WTC11 (cell line): ENCODE measurements around the gene MYOD1. TPM values are rescaled to one million over a fixed set of nuclear protein-coding genes. Genes with fewer than 3 reads are reported as not detected.

Experiments
- ATAC-seq: fragments of 200-7000 bp; cut with Tn5 transposase; 2 replicates; pipeline ENCODE4 v1.10.0; 2021; ENCODE audit warnings: mild to moderate bottlenecking, moderate library complexity
- CTCF ChIA-PET: fragments of 300-600 bp; sonication (Branson Sonifier 250); formaldehyde crosslinking; loops from one replicate; lab custom pipeline; 2021; ENCODE audit warnings: antibody characterized with exemption; lab: Charles Lee
- POLR2A ChIA-PET: fragments of 350-600 bp; sonication (Branson Sonifier 250); formaldehyde crosslinking; loops from one replicate; lab custom pipeline; 2021; ENCODE audit warnings: antibody characterized with exemption; lab: Charles Lee
- DNase-seq: peaks from one replicate; pipeline ENCODE4 v3.0.0; 2021; ENCODE audit warnings: low spot score
- H3K27ac Mint-ChIP-seq: 2 replicates; pipeline ENCODE4 v1.8.0; 2021; ENCODE audit warnings: mixed read lengths
- H3K27me3 Mint-ChIP-seq: 2 replicates; pipeline ENCODE4 v1.8.0; 2021; ENCODE audit warnings: low read depth, mild to moderate bottlenecking, moderate library complexity, mixed read lengths
- H3K36me3 Mint-ChIP-seq: 2 replicates; pipeline ENCODE4 v1.8.0; 2021; ENCODE audit warnings: mixed read lengths
- H3K4me1 Mint-ChIP-seq: 2 replicates; pipeline ENCODE4 v1.8.0; 2022; ENCODE audit warnings: mixed read lengths
- H3K4me3 Mint-ChIP-seq: 2 replicates; pipeline ENCODE4 v1.8.0; 2021; ENCODE audit warnings: mild to moderate bottlenecking, moderate library complexity, mixed read lengths
- H3K9me3 Mint-ChIP-seq: 2 replicates; pipeline ENCODE4 v1.8.0; 2021; ENCODE audit warnings: mixed read lengths
- ATF1 ChIP-seq: sonication (generic); formaldehyde crosslinking; IDR thresholded peaks from 2 replicates; pipeline ENCODE4 v1.8.1; 2023; ENCODE audit warnings: mild to moderate bottlenecking, moderate library complexity, missing genetic modification reagents
- CREB1 ChIP-seq: sonication (generic); formaldehyde crosslinking; IDR thresholded peaks from 2 replicates; pipeline ENCODE4 v1.8.0; 2023; ENCODE audit warnings: mild to moderate bottlenecking, missing genetic modification reagents
- ESRRA ChIP-seq: sonication (generic); formaldehyde crosslinking; IDR thresholded peaks from 2 replicates; pipeline ENCODE4 v1.8.1; 2022; ENCODE audit warnings: mild to moderate bottlenecking, missing genetic modification reagents, borderline replicate concordance
- KAT7 ChIP-seq: sonication (generic); formaldehyde crosslinking; IDR thresholded peaks from 2 replicates; pipeline ENCODE4 v1.8.1; 2023; ENCODE audit warnings: missing genetic modification reagents, mild to moderate bottlenecking, borderline replicate concordance
- MYBL2 ChIP-seq: sonication (generic); formaldehyde crosslinking; IDR thresholded peaks from 2 replicates; pipeline ENCODE4 v1.8.1; 2023; ENCODE audit warnings: mild to moderate bottlenecking, moderate library complexity, missing genetic modification reagents
- NR2C2 ChIP-seq: sonication (generic); formaldehyde crosslinking; IDR thresholded peaks from 2 replicates; pipeline ENCODE4 v1.8.0; 2022; ENCODE audit warnings: mild to moderate bottlenecking, missing genetic modification reagents
- PRRX2 ChIP-seq: fragments of 250-450 bp; sonication (Bioruptor Pico); IDR thresholded peaks from 2 replicates; pipeline ENCODE4 v1.8.0; 2021; ENCODE audit warnings: mild to moderate bottlenecking
- RORB ChIP-seq: fragments of 250-450 bp; sonication (Bioruptor Pico); IDR thresholded peaks from 2 replicates; pipeline ENCODE4 v1.9.0; 2021; ENCODE audit warnings: mild to moderate bottlenecking
- SMAD3 ChIP-seq: sonication (generic); formaldehyde crosslinking; IDR thresholded peaks from 2 replicates; pipeline ENCODE4 v1.8.0; 2022; ENCODE audit warnings: missing genetic modification reagents, mild to moderate bottlenecking, borderline replicate concordance
- SMAD4 ChIP-seq: sonication (generic); formaldehyde crosslinking; IDR thresholded peaks from 2 replicates; pipeline ENCODE4 v1.8.0; 2022; ENCODE audit warnings: mild to moderate bottlenecking, missing genetic modification reagents
- ZBTB21 ChIP-seq: sonication (generic); formaldehyde crosslinking; IDR thresholded peaks from 2 replicates; pipeline ENCODE4 v1.8.1; 2023; ENCODE audit warnings: mild to moderate bottlenecking, missing genetic modification reagents, borderline replicate concordance
- ZNF219 ChIP-seq: sonication (generic); formaldehyde crosslinking; IDR thresholded peaks from 2 replicates; pipeline ENCODE4 v1.8.0; 2023; ENCODE audit warnings: missing genetic modification reagents, mild to moderate bottlenecking, borderline replicate concordance
- ZNF232 ChIP-seq: sonication (generic); formaldehyde crosslinking; IDR thresholded peaks from 2 replicates; pipeline ENCODE4 v1.8.0; 2022; ENCODE audit warnings: mild to moderate bottlenecking, missing genetic modification reagents
- total RNA-seq: library from RNA; stranded (reverse); gene quantifications from 3 replicates; pipeline ENCODE4 v1.2.3, GENCODE V29; 2021
- TF ChIP-seq, protein P1 (sequence below): fragments of 250-450 bp; sonication (Bioruptor Pico); IDR thresholded peaks from 2 replicates; pipeline ENCODE4 v1.8.0; 2021; ENCODE audit warnings: mild to moderate bottlenecking
- TF ChIP-seq, protein P2 (sequence below): sonication (generic); formaldehyde crosslinking; IDR thresholded peaks from 2 replicates; pipeline ENCODE4 v1.8.0; 2022; ENCODE audit warnings: mild to moderate bottlenecking, missing genetic modification reagents
- TF ChIP-seq, protein P3 (sequence below): sonication (generic); formaldehyde crosslinking; IDR thresholded peaks from 2 replicates; pipeline ENCODE4 v1.8.0; 2022; ENCODE audit warnings: missing genetic modification reagents
- TF ChIP-seq, protein P4 (sequence below): fragments of 250-450 bp; sonication (Bioruptor Pico); IDR thresholded peaks from 2 replicates; pipeline ENCODE4 v1.9.0; 2021; ENCODE audit warnings: mild to moderate bottlenecking
- TF ChIP-seq, protein P5 (sequence below): sonication (generic); formaldehyde crosslinking; IDR thresholded peaks from 2 replicates; pipeline ENCODE4 v1.8.0; 2023; ENCODE audit warnings: missing genetic modification reagents
- TF ChIP-seq, protein P6 (sequence below): fragments of 200-600 bp; IDR thresholded peaks from 2 replicates; pipeline ENCODE4 v1.8.0; 2022; ENCODE audit warnings: antibody characterized with exemption
- TF ChIP-seq, protein P7 (sequence below): sonication (generic); formaldehyde crosslinking; IDR thresholded peaks from 2 replicates; pipeline ENCODE4 v1.8.1; 2022; ENCODE audit warnings: low read depth, missing genetic modification reagents, borderline replicate concordance
- TF ChIP-seq, protein P8 (sequence below): sonication (generic); formaldehyde crosslinking; IDR thresholded peaks from 2 replicates; pipeline ENCODE4 v1.8.0; 2022; ENCODE audit warnings: mild to moderate bottlenecking, missing genetic modification reagents

MYOD1 gene
- total RNA-seq, 1 experiment from 2014 or later, result not detected

DNA sequence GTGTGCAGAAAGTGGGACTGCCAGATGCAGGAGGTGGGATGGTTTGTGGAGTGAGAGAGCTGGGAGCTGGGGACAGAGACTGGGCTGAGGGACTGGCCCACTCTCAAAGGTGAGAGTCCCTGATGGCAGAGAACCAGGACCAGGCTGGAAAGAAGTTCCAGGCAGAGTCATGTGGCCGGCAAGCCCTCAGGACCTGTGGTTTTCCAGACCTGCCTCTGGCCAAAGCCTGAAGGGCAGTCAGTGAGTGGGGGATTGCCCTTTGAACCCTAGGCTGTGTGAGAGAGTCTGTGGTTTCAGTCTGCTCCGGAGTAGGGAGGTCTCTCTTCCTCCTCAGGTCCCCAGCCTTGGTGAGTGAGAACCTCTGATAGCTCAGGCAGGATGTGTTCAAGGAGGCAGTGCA lies 32.2 kb downstream of the MYOD1 start:
- DNase-seq, result no peak
- POLR2A ChIA-PET, result no interaction called here
- H3K4me3 Mint-ChIP-seq, result no peak overlapping the region
- no peaks in the 10 kb centered on the region for H3K36me3 Mint-ChIP-seq
- H3K27me3 Mint-ChIP-seq, result no peaks in the 10 kb centered on the region; the same call in none of the 2 replicates
- TF ChIP-seq KAT7 (CRISPR knock-in tag), result no peak
- TF ChIP-seq, protein P1, sequence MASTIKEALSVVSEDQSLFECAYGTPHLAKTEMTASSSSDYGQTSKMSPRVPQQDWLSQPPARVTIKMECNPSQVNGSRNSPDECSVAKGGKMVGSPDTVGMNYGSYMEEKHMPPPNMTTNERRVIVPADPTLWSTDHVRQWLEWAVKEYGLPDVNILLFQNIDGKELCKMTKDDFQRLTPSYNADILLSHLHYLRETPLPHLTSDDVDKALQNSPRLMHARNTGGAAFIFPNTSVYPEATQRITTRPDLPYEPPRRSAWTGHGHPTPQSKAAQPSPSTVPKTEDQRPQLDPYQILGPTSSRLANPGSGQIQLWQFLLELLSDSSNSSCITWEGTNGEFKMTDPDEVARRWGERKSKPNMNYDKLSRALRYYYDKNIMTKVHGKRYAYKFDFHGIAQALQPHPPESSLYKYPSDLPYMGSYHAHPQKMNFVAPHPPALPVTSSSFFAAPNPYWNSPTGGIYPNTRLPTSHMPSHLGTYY, result no peak
- TF ChIP-seq, protein P2, sequence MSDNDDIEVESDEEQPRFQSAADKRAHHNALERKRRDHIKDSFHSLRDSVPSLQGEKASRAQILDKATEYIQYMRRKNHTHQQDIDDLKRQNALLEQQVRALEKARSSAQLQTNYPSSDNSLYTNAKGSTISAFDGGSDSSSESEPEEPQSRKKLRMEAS (CRISPR knock-in tag), result no peak
- TF ChIP-seq RORB (CRISPR knock-in tag), result no peak
- TF ChIP-seq, protein P3, sequence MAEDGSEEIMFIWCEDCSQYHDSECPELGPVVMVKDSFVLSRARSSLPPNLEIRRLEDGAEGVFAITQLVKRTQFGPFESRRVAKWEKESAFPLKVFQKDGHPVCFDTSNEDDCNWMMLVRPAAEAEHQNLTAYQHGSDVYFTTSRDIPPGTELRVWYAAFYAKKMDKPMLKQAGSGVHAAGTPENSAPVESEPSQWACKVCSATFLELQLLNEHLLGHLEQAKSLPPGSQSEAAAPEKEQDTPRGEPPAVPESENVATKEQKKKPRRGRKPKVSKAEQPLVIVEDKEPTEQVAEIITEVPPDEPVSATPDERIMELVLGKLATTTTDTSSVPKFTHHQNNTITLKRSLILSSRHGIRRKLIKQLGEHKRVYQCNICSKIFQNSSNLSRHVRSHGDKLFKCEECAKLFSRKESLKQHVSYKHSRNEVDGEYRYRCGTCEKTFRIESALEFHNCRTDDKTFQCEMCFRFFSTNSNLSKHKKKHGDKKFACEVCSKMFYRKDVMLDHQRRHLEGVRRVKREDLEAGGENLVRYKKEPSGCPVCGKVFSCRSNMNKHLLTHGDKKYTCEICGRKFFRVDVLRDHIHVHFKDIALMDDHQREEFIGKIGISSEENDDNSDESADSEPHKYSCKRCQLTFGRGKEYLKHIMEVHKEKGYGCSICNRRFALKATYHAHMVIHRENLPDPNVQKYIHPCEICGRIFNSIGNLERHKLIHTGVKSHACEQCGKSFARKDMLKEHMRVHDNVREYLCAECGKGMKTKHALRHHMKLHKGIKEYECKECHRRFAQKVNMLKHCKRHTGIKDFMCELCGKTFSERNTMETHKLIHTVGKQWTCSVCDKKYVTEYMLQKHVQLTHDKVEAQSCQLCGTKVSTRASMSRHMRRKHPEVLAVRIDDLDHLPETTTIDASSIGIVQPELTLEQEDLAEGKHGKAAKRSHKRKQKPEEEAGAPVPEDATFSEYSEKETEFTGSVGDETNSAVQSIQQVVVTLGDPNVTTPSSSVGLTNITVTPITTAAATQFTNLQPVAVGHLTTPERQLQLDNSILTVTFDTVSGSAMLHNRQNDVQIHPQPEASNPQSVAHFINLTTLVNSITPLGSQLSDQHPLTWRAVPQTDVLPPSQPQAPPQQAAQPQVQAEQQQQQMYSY (CRISPR knock-in tag), result no peak
- TF ChIP-seq, protein P4, sequence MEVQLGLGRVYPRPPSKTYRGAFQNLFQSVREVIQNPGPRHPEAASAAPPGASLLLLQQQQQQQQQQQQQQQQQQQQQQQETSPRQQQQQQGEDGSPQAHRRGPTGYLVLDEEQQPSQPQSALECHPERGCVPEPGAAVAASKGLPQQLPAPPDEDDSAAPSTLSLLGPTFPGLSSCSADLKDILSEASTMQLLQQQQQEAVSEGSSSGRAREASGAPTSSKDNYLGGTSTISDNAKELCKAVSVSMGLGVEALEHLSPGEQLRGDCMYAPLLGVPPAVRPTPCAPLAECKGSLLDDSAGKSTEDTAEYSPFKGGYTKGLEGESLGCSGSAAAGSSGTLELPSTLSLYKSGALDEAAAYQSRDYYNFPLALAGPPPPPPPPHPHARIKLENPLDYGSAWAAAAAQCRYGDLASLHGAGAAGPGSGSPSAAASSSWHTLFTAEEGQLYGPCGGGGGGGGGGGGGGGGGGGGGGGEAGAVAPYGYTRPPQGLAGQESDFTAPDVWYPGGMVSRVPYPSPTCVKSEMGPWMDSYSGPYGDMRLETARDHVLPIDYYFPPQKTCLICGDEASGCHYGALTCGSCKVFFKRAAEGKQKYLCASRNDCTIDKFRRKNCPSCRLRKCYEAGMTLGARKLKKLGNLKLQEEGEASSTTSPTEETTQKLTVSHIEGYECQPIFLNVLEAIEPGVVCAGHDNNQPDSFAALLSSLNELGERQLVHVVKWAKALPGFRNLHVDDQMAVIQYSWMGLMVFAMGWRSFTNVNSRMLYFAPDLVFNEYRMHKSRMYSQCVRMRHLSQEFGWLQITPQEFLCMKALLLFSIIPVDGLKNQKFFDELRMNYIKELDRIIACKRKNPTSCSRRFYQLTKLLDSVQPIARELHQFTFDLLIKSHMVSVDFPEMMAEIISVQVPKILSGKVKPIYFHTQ, result no peak
- TF ChIP-seq, protein P5, sequence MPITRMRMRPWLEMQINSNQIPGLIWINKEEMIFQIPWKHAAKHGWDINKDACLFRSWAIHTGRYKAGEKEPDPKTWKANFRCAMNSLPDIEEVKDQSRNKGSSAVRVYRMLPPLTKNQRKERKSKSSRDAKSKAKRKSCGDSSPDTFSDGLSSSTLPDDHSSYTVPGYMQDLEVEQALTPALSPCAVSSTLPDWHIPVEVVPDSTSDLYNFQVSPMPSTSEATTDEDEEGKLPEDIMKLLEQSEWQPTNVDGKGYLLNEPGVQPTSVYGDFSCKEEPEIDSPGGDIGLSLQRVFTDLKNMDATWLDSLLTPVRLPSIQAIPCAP (CRISPR knock-in tag), result no peak
- no peak for TF ChIP-seq ZNF232 (CRISPR knock-in tag)
- TF ChIP-seq ESRRA (CRISPR knock-in tag), result no peak
- TF ChIP-seq NR2C2, result no peak
- TF ChIP-seq ZBTB21 (CRISPR knock-in tag), result no peak
- H3K9me3 Mint-ChIP-seq, result no peaks in the 10 kb centered on the region
- H3K27ac Mint-ChIP-seq, result no peak overlapping the region
- no peaks in the 10 kb centered on the region for H3K4me1 Mint-ChIP-seq
- CTCF ChIA-PET, result interaction anchor here (0.7 to 3.0 kb wide), 10 partner anchors 13 to 228 kb away, joined by 3 to 28 read pairs (median 8); partner anchors contain the start of gene KCNC1
- ATAC-seq, result no peak

DNA sequence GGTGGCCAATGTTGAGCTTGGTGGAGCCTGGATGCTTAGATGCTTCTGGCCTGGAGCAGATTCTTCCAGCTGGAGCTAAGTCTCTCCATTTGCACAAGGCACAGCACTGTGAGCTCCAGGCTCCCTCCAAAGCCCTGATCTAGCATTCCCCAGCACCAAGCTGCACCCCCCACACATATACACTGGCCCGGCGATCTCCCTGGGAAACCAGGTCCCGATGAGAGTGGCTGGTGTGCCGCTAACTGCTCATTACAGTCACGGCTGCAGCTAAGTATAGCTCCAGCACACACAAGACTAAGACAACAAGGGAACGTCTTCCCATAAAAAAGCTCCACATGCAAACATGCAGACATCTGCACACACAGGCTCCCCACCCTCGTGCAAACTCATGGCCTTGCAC lies 32.8 kb downstream of the MYOD1 start:
- CTCF ChIA-PET, result interaction anchor here (0.7 to 3.0 kb wide), 15 partner anchors 10 to 227 kb away, joined by 3 to 28 read pairs (median 4); partner anchors contain the start of gene KCNC1
- Mint-ChIP-seq H3K27me3 (no peaks in the 10 kb centered on the region; the same call in none of the 2 replicates), H3K27ac (no peak overlapping the region), H3K4me3 (no peak overlapping the region), H3K36me3 (no peaks in the 10 kb centered on the region), H3K9me3 (no peaks in the 10 kb centered on the region), H3K4me1 (no peaks in the 10 kb centered on the region)
- POLR2A ChIA-PET, result no interaction called here
- ATAC-seq (no peak), DNase-seq (no peak)
- TF ChIP-seq, protein P6, sequence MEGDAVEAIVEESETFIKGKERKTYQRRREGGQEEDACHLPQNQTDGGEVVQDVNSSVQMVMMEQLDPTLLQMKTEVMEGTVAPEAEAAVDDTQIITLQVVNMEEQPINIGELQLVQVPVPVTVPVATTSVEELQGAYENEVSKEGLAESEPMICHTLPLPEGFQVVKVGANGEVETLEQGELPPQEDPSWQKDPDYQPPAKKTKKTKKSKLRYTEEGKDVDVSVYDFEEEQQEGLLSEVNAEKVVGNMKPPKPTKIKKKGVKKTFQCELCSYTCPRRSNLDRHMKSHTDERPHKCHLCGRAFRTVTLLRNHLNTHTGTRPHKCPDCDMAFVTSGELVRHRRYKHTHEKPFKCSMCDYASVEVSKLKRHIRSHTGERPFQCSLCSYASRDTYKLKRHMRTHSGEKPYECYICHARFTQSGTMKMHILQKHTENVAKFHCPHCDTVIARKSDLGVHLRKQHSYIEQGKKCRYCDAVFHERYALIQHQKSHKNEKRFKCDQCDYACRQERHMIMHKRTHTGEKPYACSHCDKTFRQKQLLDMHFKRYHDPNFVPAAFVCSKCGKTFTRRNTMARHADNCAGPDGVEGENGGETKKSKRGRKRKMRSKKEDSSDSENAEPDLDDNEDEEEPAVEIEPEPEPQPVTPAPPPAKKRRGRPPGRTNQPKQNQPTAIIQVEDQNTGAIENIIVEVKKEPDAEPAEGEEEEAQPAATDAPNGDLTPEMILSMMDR, result no peak
- no peak for TF ChIP-seq CREB1 (CRISPR knock-in tag)
- TF ChIP-seq, protein P7, sequence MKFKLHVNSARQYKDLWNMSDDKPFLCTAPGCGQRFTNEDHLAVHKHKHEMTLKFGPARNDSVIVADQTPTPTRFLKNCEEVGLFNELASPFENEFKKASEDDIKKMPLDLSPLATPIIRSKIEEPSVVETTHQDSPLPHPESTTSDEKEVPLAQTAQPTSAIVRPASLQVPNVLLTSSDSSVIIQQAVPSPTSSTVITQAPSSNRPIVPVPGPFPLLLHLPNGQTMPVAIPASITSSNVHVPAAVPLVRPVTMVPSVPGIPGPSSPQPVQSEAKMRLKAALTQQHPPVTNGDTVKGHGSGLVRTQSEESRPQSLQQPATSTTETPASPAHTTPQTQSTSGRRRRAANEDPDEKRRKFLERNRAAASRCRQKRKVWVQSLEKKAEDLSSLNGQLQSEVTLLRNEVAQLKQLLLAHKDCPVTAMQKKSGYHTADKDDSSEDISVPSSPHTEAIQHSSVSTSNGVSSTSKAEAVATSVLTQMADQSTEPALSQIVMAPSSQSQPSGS, result no peak
- TF ChIP-seq ZNF219 (CRISPR knock-in tag), result no peak
- TF ChIP-seq ATF1, result no peak
- no peak for TF ChIP-seq SMAD3 (CRISPR knock-in tag)
- no peak for TF ChIP-seq SMAD4 (CRISPR knock-in tag)
- TF ChIP-seq PRRX2 (CRISPR knock-in tag), result no peak
- TF ChIP-seq MYBL2, result no peak
- TF ChIP-seq, protein P8, sequence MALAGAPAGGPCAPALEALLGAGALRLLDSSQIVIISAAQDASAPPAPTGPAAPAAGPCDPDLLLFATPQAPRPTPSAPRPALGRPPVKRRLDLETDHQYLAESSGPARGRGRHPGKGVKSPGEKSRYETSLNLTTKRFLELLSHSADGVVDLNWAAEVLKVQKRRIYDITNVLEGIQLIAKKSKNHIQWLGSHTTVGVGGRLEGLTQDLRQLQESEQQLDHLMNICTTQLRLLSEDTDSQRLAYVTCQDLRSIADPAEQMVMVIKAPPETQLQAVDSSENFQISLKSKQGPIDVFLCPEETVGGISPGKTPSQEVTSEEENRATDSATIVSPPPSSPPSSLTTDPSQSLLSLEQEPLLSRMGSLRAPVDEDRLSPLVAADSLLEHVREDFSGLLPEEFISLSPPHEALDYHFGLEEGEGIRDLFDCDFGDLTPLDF (CRISPR knock-in tag), result no peak
